Measurements from ENCODE around the gene KDM4C.

KDM4C gene

DNA sequence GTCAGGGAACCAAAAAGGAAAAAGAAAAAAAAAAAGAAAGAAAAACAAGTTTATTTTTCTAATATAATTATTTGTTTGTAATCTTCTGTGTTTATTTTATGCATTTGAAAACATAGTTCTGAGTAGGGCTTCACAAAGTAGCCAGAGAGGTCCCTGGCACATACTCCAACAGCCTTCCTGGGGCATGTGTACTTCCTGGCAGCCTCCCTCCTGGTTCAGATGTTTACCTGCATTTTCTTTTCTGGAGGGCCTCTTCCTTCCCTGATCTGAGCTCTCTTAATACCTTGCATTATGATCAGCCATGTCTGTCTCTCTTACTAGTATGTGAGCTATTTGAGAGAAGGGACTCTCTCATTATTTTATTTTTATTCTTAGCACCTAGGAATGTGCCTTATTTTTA, 361.8 kb downstream of the KDM4C start:
- FAIRE-seq: no peak
- DNase-seq (ENCODE audit: insufficient read length, low spot score): no peak

DNA sequence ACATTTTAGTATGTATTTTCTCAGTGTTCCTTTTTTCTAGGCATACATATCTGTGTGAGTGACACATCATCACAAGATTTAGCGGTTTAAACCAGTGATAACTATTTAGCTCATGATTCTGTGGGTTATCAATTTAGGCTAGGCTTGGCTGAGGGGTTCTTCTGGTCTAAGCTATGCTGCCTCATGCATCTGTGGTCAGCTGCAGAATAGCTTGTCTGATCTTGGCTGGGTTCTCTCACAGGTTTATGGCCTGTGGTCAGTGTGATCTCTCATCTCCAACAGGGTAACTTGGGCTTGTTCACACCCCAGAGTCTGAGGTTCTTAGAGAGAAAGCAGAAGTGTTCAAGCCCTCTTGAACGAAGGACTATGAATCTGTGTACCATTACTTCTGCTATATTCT, 363.3 kb downstream of the KDM4C start:
- no peak for DNase-seq (ENCODE audit: insufficient read length, low spot score)
- FAIRE-seq: no peak

DNA sequence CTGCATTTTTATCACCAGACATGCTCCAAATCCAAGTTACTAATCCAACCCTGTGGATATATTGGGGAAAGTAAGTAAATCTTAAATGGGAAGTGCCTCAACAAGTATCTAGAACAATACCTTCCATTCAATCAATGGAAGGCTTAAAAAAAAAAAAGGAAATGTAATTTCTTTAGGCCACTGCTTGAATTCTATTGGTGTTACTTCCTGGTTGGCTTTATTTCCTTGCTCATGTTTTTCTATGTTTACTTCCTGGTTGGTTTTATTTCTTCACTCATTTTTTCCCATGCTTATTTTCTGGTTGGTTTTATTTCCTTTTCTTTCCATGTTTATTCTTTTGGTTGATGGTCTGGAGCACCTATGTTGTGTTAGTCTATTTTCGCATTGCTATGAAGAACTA, 363.9 kb downstream of the KDM4C start:
- DNase-seq (ENCODE audit: insufficient read length, low spot score) (no peak), FAIRE-seq (no peak)

DNA sequence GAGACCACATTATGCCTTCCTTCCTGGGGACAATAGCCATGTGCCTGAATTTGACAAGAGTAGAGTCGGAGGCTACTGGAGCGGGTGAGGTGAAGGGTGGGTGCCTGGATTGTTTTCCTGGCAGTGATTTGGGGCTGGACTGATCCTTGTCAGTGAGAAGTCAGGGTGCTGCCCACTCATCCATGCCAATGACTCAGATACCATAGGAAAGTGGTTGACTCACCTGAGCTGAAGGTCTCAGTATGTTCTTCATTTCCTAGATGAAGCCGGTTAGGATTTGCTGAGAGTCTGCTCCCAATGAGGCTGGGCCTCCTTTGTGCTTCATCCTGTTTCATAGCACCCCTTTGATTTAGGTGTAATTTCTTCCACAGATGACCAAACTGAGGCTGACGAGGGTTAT, 366.0 kb downstream of the KDM4C start:
- no peak for DNase-seq (ENCODE audit: insufficient read length, low spot score)
- FAIRE-seq: no peak

DNA sequence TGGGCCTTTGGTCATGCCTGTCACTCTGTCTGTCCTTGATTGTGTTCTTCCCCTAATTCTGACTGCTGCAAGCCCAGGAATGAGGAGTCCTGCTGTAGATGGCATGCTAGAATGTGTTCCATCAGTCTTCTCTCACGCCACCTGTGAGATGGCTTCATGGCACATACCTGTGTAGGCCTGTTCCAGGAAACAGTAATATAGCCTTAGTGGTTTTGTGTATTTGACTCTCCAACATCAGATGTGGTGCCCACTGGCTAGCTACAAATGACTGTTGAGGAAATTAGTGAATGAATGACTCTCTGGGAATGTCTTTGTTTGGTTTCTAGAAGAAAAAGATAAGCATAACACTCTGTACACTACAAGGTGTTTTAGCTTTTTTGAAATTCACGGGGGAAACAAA, 367.5 kb downstream of the KDM4C start:
- no peak for FAIRE-seq

DNA sequence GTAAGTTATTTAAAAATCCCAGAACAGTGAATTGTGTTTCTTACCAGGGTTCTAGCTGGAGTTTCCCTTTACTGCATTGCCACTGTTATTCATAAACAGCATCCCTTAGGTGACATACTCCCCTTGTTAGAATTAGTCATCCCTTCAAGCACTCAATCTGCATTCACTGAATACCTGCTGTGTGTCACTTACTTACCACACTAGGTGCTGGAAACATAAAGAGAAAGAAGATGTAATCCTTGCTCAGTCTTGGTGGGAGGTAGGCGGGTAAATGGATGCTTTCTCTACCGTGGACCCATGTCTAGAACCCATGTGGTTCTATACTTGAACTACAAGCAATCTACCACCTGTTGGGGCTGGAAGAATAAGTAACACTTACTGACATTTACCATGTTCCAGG, 371.6 kb downstream of the KDM4C start:
- FAIRE-seq: no peak
- no peak for DNase-seq (ENCODE audit: insufficient read length, low spot score)

More for the DNA sequence above, 367.5 kb downstream of the KDM4C start:
- no peak for DNase-seq (ENCODE audit: insufficient read length, low spot score)

DNA sequence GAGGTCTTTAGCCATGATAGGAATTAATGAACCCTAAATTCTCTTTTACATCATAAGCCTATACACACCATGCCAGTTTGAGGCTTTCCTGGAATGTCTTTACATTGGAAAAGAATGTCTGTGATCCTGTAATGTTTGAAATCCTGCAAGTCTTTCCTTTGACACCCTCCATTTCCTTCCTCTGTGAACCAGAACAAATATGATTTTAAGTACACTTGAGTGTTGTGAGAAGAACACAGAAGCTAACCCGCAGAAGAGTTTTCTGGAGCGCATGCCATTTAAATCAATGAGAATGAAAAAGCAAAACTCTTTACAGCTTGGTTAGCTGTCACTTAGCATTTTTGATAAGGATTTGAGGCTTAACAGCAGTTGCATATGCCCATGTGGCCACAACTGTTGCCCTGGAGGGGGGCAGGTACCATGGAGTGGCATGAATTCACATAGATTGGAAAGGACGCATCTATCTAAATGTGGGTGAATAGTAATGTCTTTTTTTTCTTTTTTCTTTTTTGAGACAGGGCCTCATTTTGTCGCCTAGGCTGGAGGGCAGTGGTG, 372.6 kb downstream of the KDM4C start:
- DNase-seq (ENCODE audit: insufficient read length, low spot score): no peak
- no peak for FAIRE-seq

DNA sequence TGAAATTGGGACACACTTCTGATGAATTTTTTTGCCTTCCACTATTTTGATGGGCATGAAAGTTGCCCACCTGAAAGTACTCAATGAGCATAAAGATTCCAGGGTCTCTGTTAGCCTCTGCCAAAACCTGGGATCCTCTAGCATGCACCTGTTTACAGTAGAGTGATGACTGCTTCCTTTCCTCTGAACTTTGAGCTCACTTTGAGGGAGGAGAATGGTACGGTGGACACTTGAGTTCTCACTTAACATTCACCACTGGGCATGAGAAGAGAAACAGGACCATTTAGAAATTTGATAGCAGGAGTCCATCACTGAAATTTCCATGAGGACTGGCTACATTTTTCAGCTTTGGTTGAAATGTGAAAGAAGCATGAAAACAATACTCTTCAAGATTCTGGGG, 374.8 kb downstream of the KDM4C start:
- no peak for DNase-seq (ENCODE audit: insufficient read length, low spot score)
- FAIRE-seq: no peak

- no peak for DNase-seq (ENCODE audit: insufficient read length, low spot score)
- FAIRE-seq: no peak
Observed at GRCh38 chr9:7135735-7136134, 378.0 kb downstream of the KDM4C start.

DNA sequence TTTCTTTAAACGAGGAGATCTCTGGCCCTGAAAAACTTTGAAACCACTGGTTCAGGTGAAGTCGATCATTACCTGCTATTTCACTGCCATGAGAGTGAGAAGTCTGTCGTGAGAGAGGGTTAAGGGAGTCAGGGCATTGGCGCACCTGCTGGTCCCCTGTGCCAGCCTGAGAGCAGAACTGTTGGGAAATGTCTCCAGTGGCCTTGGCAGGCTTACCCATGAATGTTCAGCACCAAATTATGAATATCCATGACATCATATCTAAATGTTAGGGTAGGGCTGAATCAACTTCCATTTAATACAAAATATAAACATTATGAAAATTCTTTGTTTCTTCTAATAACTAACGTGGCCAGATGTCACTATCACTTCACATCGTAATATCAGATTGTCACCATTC, 379.3 kb downstream of the KDM4C start:
- DNase-seq (ENCODE audit: insufficient read length, low spot score): no peak
- FAIRE-seq: no peak

GRCh38 chr9:7137571-7137970, 379.8 kb downstream of the KDM4C start:
- DNase-seq (ENCODE audit: insufficient read length, low spot score) (no peak), FAIRE-seq (no peak)

- DNase-seq (ENCODE audit: insufficient read length, low spot score) (no peak), FAIRE-seq (no peak)
Observed at GRCh38 chr9:7139886-7140285, 382.1 kb downstream of the KDM4C start.

GRCh38 chr9:7140401-7140800, 382.6 kb downstream of the KDM4C start:
- no peak for FAIRE-seq
- no peak for DNase-seq (ENCODE audit: insufficient read length, low spot score)

GRCh38 chr9:7143645-7144200, 385.9 kb downstream of the KDM4C start:
- no peak for FAIRE-seq

GRCh38 chr9:7144265-7145046, 386.7 kb downstream of the KDM4C start:
- no peak for DNase-seq (ENCODE audit: insufficient read length, low spot score)
- no peak for FAIRE-seq

More at GRCh38 chr9:7143645-7144200, 385.9 kb downstream of the KDM4C start:
- no peak for DNase-seq (ENCODE audit: insufficient read length, low spot score)

GRCh38 chr9:7145361-7146069, 387.7 kb downstream of the KDM4C start:
- DNase-seq (ENCODE audit: insufficient read length, low spot score): no peak
- FAIRE-seq: no peak

- no peak for FAIRE-seq
- no peak for DNase-seq (ENCODE audit: insufficient read length, low spot score)
Observed at GRCh38 chr9:7146582-7146981, 388.8 kb downstream of the KDM4C start.

DNA sequence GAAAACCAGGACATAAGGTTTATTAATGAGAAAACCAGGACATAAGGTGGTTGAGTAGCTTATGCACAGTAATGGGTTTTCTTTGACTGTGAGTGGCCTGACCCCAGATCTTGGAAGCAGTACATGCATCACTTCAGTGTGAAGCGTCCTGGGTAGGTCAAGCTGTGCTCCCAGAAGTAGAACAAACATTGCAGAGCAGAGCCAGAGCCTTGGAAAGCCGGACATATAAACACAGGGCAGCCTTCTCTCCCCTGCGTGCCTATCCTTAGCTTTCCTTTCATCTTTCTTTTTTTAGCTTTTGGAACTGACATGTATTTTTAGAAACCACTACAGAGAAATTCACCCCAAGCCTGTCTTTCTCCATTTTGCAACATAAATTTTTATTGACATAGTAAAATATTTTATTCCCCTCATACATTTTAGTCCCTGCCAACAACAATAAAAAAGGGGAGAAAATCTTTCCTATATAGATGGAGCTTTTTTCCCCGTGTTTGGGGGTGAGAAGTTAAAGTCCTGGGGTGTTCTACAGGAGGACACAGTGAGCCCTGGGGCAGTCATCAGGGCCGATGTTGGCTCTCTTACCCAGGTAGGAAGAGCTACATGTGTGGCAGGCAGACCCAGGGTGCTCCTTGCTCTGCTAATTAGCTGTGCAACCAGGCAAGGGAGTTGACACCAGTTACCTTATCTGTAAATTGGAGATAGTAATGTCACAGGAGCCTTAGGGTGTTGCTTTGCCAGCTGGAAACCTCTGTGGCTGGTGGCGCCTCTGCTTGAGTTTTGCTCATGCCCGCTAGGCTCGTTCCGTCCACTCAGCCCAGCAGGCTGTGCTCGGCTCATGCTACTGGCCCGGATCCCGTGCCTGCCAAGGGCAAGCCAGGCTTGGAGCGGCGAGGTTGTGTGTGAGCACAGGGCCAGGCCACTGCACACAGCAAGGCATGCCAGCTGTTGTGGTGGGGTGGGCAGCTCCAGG, 389.6 kb downstream of the KDM4C start:
- no peak for DNase-seq (ENCODE audit: insufficient read length, low spot score)
- no peak for FAIRE-seq

DNA sequence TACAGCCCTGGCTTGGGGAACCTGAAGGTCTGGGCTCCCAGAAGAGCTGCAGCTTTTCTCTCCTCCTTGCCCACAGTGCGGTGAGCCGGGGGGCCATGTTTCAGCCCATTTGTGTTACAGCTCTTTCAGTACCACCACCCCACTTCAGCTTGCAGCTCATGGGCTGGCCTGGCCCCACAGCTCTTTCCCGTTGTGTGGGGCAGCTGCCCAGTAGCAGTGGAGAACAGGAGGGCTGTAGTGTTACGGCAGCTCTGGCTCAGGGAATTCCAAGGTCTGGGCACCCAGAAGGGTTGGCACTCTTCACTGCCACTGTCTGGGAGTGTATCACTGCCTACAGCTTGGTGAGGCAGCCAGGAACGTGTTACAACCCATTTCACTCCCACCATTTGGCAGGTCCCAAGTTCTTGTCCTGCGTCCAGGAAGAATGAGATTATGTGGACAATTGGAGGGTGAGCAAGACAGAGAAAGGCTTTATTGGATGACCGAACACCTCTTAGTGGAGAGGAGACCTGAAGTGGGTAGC, 390.5 kb downstream of the KDM4C start:
- DNase-seq (ENCODE audit: insufficient read length, low spot score) (no peak), FAIRE-seq (no peak)

DNA sequence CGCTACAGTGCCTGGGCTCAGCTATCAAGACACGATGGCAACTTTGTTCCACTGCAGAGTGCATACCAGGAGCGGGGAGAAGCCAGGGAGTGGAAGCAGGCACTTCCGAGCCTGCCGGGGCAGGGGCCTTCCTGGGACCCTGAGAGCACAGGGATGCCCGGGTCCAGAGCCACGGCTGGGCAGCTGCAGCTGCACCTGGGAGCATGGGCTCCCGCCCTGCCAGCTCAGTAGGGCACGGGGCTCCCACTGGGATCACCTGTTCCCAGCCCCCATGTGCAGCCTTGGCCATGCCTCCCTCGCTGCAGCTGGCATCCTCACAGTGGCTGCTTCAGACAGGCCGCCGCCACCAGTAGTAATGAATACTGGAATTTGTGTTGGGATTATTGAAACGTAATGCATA, 391.5 kb downstream of the KDM4C start:
- DNase-seq (ENCODE audit: insufficient read length, low spot score): no peak
- no peak for FAIRE-seq
